DMS 273 (cell line): ENCODE results near the gene RTF2.

Experiments used
- DNase-seq: peaks from one replicate; lab custom pipeline; 2025; ENCODE audit not compliant: unreplicated experiment; lab: John Stamatoyannopoulos, UW

Gene RTF2, protein sequence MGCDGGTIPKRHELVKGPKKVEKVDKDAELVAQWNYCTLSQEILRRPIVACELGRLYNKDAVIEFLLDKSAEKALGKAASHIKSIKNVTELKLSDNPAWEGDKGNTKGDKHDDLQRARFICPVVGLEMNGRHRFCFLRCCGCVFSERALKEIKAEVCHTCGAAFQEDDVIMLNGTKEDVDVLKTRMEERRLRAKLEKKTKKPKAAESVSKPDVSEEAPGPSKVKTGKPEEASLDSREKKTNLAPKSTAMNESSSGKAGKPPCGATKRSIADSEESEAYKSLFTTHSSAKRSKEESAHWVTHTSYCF

DNA sequence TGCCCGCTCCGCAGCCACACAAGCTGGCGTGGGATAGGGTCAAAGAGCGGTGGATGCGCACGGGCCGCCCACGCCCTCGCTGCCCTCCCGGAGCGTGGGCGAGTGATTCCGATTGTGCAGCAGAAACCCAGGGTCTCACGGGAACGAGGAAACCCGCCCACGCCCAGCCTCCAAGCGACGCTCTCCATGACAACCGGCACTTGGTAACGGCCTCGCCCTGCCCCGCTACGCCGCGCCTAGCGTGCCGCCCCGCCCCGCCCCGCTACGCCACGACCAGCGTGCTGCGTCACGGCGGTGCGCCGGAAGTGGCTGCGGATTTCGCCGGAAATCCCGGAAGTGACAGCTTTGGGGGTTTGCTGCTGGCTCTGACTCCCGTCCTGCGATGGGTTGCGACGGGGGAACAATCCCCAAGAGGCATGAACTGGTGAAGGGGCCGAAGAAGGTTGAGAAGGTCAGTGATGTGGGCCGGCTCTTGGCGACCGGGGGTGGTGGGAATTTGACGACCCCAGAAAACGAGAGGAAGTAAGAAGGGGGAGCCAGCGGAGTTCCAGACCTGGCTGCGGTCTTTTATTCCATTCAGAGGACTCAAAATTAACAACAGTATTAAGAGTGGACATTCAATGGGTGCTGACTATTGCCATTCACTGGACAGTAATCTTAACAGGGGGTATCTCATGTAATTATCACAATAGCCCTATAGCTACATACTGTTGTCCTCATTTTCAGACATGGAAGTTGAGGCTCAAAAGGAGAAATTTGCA is at the start of gene RTF2:
Gene RTF2, plus strand, starts transcription at position 312 of the 761 bp plus-strand sequence. Its CDS starts 71 bp downstream, at position 383.
- DNase-seq = peak; percentile 97

DNA sequence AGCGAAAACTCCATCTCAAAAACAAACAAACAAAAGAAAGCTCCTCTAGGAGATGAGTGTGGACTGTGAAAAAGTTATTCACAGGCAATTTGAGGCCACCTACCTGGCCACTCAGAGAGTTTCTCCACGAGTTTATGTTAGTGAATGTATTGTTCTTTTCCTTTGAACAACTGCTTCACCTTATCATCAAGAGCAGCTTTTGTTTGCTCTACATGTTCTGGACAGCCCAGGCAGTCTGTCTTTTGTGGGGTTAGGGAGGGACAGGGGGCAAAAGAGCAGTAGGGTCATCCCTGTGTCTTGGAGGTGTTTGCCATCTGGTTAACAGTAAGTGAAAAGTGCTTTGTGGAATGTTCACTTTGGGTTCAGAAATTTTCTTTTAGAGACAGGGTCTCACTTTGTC is 48.4 kb upstream of the RTF2 start:
- DNase-seq = no peak

DNA sequence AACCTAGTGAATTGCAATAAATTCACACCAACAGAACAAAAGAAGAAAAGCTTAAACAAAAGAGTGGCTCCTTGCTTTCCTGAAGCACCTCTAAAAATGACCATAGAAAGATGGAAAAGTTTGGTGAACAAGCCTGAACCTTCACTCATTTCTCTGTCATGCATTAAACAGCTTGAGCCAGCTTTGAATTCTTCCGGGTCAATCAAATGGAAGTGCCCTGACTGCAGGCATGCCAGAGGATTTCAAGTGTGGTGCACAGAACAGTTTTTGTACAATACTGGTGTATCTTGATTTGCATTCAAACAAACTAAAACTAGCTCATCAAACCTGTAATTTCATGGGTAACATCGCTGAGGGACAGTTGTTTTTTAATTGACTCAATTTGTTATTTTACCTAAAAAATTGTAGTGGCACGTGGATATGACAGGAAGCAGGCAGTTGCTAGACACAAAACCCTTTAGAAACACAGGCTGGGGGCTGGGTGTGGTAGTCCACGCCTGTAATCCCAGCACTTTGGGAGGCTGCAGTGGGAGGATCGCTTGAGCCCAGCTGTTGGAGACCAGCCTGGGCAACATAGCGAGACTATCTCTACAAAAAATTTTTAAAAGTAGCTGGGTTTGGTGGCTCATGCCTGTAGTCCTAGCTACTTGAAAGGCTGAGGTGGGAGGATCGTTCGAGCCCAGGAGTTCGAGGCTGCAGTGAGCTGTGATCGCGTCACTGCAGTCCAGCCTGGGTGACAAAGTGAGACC is 47.3 kb upstream of the RTF2 start:
- DNase-seq = no peak

DNA sequence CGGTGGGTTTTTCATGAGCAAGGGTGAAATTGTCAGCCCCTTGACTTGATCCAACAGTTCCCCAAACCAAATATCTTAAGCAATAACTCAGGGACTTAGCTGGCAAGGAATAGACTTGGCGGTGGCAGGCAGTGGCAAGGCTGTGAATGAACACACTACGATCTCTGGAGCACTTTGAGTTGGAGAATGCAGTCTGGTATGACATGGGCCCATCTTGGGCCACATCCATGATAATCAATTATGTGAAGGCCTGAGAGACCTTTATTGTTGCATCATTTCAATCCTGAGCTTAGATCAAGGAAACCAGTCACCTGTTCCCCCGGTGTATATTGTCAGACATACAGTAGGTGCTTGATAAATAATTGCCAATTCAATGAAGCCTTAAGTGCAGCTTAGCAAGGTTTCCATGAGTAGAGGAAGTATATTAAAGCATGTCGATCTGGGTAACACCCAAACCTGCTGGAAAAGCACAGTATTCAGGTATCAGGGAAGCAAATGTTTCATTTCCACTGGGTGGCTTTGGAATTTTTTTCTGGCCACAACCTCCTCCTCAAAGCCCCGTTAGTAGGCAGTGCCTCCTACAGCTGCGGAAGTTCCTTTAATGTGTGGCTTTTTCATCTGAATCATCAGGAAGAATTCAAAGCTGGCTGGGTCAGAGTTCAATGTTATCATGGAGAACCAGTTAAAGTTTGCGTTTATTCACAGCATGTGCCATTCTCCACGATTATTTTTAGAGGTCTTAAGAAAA is 46.2 kb upstream of the RTF2 start:
- no peak for DNase-seq

DNA sequence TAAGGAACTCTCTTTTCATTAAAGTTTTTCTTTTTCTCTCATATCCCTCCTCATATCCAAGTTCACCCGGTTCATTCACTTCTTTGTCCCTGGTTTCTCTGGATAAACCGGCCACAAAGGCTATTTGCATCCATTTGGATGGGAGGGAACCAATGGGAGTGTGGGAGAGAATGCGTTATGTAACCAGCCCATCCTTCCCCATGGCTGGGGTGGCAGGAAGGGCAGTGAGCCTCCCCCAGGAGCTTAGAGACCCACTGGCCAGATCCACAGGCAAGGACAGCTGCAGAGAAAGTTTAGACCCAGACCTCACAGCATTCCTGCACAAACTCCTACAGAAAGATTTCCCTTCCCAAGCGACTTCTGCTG is 45.6 kb upstream of the RTF2 start:
- DNase-seq = no peak

DNA sequence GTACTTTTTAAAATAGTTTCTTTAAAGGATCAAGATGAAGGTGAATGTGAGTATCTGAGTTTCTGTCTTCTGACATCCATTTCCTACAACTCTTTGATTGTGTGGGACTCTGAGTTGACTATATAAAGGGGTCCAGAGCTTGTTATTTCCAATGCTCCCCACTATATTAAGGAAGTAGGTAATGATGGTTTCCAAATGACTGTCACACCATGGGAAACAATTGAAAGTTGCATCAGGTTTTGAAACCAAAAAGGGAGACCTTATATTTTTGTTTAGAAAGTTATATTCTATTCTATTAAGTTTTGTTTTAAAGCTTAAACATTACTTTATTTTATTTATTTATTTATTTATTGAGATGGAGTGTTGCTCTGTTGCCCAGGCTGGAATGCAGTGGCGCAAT is 45.2 kb upstream of the RTF2 start:
- DNase-seq = no peak

DNA sequence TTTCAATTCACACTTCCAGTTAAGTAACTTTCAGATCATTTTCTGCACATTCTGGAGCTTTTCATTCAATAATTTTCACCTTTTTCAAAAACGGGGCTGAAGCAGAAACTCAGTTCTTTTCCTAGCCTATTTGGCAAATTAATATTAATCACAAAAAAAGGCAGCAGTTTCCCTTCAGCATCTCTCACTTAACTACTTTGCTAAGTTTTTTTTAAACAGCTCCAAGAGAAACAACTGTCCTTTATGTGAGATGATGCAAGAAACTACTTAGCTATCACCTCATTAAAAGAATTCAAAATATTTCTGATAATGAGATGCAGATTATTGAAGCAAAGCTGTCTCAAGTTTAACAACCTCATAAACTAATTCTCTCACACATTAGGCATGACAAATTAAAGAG is 44.5 kb upstream of the RTF2 start:
- no peak for DNase-seq

DNA sequence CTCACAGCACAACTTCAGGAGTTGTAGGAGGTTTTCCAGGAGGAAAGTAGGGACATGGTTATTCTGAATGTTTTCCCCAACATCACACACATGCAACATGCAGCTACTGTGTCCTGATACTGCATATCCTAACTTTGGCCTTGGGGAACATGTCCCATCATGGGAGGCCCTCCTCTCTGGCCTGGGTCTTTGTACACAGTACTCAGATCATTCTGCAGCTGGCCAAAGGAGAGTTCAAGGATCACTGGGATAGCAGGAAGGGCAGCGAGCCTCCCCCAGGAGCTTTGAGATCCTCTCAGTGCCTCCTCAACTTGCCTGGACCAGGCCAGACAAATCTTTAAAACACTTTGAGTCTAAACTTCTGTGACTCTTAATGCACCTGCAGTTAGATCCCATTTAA is 43.5 kb upstream of the RTF2 start:
- no peak for DNase-seq

DNA sequence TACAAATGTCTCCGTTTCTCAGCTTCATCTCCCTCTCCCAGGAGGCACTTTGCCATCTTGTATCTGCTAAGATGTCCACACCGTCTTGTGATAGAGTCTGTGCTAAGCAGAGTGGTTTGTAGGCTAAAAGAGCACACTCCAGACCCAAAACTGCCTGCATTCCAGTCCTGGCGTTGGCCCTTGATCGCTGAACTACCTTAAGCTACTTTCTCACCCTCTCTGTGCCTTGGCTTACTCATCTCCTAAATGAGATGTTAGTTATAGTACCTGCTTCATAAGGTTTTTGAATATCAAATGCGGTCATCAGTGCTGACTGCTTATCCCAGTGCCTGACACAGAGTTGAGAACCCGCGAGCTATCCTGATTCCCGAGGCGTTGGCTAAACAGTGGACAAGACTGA is 42.4 kb upstream of the RTF2 start:
- no peak for DNase-seq

DNA sequence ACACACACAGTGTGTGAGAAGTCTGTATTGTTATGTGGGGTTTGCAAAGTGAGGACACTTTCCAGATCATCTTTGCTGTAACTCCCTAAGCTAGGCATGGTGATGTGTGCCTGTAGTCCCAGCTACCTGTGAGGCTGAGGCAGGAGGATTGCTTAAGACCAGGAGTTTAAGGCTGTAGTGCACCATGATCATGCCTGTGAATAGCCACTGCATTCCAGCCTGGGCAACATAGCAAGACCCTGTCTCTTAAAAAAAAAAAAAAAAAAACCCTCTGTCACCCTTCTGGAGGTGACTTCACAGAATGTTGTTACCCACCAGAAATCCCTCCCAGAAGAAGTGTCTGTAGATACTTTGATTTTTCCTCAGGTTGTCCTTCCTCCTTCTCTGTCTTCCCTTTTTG is 41.5 kb upstream of the RTF2 start:
- no peak for DNase-seq

DNA sequence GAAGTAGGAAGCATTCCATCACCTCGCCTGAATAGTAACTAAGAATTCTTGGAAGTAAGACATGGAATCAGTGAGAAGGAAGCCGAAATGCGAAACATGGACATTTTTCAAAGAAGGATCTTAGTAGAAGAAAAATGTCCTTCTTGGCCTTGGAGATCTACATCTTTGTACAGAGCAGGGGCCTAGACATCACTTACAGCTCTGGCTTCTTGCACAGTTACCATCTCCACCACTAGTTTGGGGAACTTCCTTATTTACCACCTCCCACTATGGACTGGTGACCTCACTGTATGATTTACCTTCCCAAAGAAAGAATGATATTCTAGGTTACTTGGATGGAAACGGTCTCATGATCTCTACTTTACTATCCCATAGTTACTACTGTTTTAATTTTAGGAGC is 40.6 kb upstream of the RTF2 start:
- no peak for DNase-seq

DNA sequence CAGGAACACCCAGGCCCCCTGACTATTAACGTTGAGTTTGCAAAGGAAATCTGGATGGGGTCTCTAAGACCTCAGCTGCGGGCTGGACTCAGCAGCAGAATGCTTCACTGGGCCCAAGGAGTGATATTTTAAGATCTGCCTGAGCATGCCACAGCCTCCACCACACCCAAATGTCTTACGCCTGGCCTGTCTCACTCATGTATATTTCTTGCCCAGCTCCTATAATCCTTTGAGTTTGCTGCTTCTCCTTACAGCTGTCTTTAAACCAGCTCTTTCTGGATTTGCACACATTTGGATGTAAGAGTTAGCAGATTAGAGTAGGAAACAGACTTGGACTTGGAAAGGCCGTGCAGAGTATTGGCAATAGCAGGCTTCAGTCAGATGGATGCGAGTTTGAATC is 40.0 kb upstream of the RTF2 start:
- DNase-seq = no peak

DNA sequence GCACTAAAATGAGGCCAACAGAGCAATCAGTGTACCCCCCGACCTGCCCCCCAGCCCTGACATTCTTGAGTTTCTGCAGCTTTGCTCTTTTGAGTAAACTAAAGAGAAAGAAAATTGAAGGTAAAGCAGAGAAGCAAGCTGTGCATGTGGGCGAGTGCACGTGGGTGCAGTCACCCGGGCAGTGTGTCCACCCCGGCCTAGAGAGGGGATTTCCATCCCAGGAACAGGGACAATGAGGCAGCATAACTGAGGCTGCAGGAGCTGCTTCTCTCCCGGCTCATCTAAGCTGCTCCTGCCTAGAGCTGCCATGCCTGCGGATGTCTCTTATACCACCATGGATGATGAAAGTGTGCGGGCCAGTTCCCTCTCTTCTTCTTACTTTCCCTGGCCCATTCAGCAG is 39.5 kb upstream of the RTF2 start:
- DNase-seq = no peak

DNA sequence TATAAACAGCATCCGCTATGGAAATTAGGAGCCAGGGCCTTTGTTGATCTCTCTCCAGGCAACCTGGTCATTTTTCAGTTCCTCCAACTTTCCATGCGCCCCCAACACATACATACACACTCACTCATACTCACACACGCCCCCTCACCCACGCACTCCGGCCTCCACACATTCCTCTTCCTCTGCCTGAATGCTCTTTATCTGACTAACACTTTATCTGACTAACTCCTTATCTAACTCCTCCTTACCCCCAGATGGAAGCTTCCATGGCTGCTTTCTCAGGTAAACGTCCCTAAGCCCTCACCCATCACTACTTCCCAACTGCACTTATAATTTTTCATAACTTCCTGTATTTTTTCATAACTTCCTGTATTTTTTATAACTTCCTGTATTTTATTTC is 38.9 kb upstream of the RTF2 start:
- no peak for DNase-seq

DNA sequence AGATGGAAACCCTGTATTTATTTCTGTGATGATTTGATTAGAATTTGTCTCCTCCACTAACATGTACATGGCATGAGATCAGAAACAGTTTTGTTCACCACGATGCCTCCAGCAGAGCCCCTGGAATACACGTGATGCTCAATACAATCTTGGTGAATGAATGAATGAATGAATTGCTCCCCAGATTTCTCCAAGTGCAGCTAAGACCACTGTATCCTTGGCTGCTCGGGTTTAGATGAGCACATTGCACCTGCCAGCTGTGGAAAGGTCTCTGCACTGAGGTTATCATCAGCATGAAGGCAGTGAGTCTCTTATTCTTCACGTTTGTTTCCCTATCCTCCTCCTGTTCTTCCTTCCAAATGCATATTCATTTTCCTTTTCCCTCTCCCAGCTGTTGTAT is 38.5 kb upstream of the RTF2 start:
- no peak for DNase-seq

DNA sequence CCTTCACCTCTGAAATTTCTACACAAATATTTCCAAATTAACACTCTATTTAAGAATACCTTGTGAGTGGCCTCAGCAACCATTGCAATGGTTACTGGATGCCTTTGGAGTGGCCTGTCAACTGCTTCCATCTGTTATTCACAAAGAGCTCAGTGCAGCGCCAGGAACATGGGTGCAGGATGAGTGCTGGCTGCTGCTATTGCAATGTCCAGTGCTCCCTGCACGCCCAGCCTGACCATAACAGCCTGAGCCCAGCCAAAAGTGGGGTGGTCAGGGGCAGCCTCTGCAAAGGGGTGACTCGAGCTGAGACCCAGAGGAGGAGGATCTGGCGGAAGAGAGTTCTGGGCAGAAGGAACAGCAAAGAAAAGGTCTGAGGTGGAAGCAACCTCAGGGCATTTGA is 38.0 kb upstream of the RTF2 start:
- DNase-seq = no peak

DNA sequence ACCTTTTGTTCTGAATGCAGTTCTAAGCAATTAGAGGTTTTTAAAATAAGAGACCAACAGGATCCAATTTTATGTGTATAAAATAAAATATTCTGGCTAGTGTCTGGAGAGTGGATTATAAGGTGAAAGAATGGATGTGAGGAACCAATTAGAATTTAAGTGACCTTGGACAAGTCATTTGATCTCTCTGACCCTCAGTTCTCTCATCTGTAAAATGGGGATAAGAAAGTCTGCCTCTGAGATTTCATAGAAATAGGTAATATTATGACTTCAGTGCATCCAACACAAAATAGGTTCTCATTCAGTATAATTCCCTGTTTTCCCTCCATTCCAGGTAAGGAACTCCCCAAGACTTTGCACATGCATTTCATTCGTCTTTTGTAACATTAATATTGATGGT is 37.5 kb upstream of the RTF2 start:
- no peak for DNase-seq

DNA sequence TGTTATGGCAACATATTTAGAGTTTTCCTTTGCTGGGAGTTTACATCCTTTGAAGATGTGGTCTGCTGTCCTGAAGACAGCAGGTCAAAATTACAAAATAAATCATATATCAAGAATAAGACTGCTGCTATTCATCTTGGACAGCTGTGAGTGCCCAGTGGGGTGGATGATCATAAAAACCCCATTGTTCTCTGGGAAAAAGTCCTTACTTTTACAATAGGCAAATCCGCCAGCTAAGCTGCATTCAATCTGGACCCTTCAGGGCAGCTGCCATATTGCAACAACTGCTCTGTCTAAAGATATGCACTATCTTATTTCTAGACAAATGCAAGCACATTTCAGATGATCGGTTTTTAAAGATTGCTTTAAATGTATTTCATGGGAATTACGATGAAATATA is 37.0 kb upstream of the RTF2 start:
- no peak for DNase-seq

DNA sequence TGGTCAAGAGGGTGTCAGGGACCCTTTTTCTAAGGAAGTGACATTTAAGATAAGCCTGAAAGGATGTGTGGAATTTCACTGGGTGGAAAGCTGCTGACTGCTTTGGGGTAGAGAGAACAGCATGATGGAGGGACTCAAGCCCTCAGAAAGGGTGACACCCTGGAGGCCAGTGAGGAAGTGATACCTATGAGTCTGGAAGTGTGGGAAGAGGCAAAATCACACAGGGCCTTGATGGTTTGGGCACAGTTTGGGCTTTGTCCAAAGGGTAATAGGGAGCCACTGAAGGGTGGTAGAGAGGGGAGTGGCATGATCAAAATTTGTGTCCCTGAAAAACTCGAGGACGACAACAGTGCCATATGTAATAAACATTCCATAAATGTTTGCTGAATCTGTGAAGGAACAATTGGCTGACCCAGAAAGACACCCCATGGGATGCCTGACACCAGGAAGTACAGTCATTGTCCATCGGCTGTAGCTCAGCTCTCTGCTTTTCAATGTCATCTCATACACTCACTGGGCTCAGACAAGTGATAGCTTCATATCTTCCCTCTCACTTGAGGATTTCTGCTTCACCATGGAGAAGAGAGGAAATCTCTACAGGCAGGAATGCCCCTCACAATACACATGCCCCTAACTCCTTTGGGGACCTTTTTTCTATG is 35.1 kb upstream of the RTF2 start:
- DNase-seq = no peak

DNA sequence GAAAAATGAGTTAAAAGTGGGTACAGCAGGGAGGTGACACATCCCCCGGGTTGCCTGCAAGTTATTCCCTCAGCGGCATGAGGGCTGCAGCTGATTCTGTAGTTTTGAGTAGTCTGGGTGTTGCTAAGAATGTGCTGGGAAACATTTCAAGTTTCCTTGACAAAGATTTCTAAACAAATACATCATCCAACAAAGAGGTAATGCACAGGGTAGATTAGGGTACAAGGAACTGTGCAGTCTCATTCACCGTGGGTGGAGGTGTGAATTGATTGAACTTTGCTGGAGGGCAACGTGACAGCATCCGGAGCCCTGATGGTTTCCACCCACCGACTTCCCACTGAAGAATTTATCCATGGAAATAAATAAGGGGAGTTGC is 34.6 kb upstream of the RTF2 start:
- no peak for DNase-seq
